ENCODE results near the gene MB. TPM values are rescaled to one million over a fixed set of nuclear protein-coding genes. Genes with fewer than 3 reads are reported as not detected.

The MB gene
- total RNA-seq, 1 experiment from 2014 or later = not detected

DNA sequence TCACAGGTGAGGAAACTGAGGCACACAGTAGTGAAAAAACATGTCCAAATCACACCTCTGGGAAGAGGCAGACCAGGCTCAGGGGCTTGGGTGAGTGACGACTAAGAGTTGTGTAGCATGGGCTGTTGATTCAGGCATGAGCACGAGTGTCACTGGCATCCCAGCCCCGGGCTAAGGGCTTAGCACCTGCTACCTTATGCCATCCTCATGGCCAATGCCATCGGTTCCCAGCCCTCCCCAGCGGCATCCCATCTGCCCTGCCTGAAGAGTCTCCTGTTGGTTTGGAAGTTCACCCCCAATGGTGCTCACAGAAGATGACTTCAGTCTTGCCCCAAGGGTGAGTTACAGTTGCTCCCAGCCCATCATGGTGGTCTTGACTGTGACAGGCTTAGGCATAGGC, 22.4 kb downstream of the MB start:
- Histone ChIP-seq H4K20me1 (ENCODE audit: insufficient read depth, low read depth, low read length) (no peaks in the 10 kb centered on the region), H3K27me3 (ENCODE audit: low read length) (no peaks in the 10 kb centered on the region), H3K79me2 (ENCODE audit: low read length) (no peaks in the 10 kb centered on the region), H3K9me2 (replicated peaks; ENCODE audit: insufficient read depth, low read length) (no peaks in the 10 kb centered on the region), H3K4me2 (ENCODE audit: low read depth, low read length, poor library complexity, severe bottlenecking) (no peak overlapping the region), H3K4me1 (ENCODE audit: low read length) (no peaks in the 10 kb centered on the region), H2AFZ (ENCODE audit: low read length) (no peak overlapping the region), H3K9ac (ENCODE audit: low read length) (no peak overlapping the region), H3K4me3 (ENCODE audit: low read length) (no peak overlapping the region), H3K36me3 (ENCODE audit: insufficient read depth, low read length) (no peaks in the 10 kb centered on the region), H3K27ac (ENCODE audit: low read length) (no peak overlapping the region), H3K9me3 (ENCODE audit: low read length) (no peaks in the 10 kb centered on the region)
- DNase-seq = no peak

DNA sequence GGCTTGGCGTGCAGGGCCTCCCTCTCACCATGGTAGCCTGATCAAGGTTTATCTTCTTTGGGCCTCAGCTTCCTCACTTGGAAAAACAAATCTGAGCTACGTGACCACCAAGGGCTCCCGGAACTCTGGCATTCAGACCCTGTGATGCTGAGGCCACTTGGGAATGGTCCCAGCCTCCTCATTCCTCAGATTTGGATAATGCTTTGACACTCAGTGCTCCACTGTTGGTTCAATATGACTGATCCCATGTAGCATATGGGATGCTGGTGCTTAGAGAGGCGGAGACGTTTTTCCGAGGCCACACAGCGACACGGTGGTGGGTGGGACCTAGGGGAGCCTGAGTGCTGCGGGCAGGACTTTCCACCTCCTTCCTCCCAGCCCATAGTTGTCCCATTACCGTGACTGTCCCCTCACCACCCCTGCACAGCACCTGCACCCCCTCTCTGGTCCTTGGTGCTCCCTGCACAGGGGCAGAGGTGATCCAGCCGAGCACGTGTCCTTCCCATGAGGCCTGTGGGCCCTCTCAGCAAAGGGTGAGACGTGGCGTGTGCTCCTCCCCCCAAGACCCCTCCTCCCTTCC, 23.1 kb downstream of the MB start:
- DNase-seq = no peak
- Histone ChIP-seq H3K4me1 (ENCODE audit: low read length) (no peaks in the 10 kb centered on the region), H3K36me3 (ENCODE audit: insufficient read depth, low read length) (no peaks in the 10 kb centered on the region), H2AFZ (ENCODE audit: low read length) (no peak overlapping the region), H3K9me3 (ENCODE audit: low read length) (no peaks in the 10 kb centered on the region), H3K4me2 (ENCODE audit: low read depth, low read length, poor library complexity, severe bottlenecking) (no peak overlapping the region), H3K4me3 (ENCODE audit: low read length) (no peak overlapping the region), H4K20me1 (ENCODE audit: insufficient read depth, low read depth, low read length) (no peaks in the 10 kb centered on the region), H3K27me3 (ENCODE audit: low read length) (no peaks in the 10 kb centered on the region), H3K9ac (ENCODE audit: low read length) (no peak overlapping the region), H3K9me2 (replicated peaks; ENCODE audit: insufficient read depth, low read length) (no peaks in the 10 kb centered on the region), H3K79me2 (ENCODE audit: low read length) (no peaks in the 10 kb centered on the region), H3K27ac (ENCODE audit: low read length) (no peak overlapping the region)

DNA sequence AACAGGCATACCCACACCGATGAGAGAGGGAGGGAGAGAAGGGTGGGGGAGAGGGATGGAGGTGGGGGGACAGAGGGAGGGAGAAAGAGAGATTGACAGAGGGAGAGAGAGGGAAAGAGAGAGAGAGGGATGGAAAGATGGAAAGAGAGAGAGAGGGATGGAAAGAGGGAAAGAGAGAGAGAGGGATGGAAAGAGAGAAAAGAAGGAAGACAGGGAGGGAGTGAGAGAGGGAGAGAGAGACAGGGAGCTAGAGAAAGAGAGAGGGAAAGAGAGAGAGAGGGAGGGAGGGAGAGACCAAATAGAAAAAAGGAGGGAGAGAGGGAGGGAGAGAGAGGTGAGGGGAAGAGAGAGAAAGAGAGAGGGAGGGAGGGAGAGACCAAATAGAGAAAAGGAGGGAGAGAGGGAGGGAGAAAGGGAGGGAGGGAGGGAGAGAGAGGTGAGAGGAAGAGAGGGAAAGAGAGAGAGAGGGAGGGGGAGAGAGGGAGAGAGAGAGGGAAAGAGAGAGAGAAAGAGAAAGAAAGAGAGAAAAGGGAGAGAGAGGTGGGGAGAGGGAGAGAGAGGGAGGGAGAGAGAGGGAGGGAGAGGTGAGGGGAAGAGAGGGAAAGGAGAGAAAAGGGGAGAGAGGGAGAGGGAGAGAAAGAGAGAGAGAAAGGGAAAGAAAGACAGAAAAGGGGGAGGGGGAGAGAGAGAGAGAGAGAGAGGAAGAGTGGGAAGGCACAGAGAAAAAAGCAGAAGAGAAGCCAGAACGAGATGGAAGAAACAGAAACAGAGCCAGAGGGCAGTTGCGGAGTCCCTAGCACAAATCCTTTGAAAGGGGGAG, 23.8 kb downstream of the MB start:
- Histone ChIP-seq H2AFZ (ENCODE audit: low read length) (no peak overlapping the region), H3K4me3 (ENCODE audit: low read length) (no peak overlapping the region), H3K27me3 (ENCODE audit: low read length) (no peaks in the 10 kb centered on the region), H3K9me3 (ENCODE audit: low read length) (no peaks in the 10 kb centered on the region), H3K79me2 (ENCODE audit: low read length) (no peaks in the 10 kb centered on the region), H3K9ac (ENCODE audit: low read length) (no peak overlapping the region), H3K27ac (ENCODE audit: low read length) (no peak overlapping the region), H4K20me1 (ENCODE audit: insufficient read depth, low read depth, low read length) (no peaks in the 10 kb centered on the region), H3K9me2 (replicated peaks; ENCODE audit: insufficient read depth, low read length) (no peaks in the 10 kb centered on the region), H3K4me1 (ENCODE audit: low read length) (no peaks in the 10 kb centered on the region), H3K36me3 (ENCODE audit: insufficient read depth, low read length) (no peaks in the 10 kb centered on the region), H3K4me2 (ENCODE audit: low read depth, low read length, poor library complexity, severe bottlenecking) (no peak overlapping the region)
- DNase-seq = no peak

DNA sequence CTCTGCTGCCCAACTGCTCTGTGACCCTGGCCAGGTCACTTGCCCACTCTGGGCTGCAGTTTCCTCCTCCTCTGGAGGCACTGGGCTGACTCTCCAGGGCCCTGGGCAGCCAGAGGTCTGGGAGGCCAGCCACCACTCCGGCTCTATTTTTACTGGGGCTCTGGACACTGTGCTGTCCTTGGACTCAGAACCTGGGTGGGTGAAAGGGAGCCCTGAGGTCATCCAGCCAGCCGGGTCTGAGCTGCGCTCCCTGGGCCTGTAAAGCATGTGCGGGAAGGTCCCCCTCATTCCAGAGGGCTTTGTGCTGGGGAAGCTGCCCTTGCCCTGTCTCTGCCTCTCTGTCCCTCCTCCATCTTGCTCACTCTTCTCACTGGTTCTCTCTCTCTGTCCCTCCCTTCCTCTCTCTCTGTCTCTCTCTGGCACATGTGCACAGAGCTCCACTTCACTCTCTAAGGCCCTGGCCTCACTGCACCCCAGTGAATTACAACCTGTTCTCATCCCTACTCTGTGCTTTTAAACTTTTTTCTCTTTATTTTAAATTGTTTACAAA, 24.6 kb downstream of the MB start:
- Histone ChIP-seq H2AFZ (ENCODE audit: low read length) (no peak overlapping the region), H3K9me3 (ENCODE audit: low read length) (no peaks in the 10 kb centered on the region), H3K4me1 (ENCODE audit: low read length) (no peaks in the 10 kb centered on the region), H3K36me3 (ENCODE audit: insufficient read depth, low read length) (no peaks in the 10 kb centered on the region), H3K9ac (ENCODE audit: low read length) (no peak overlapping the region), H3K4me3 (ENCODE audit: low read length) (no peak overlapping the region), H4K20me1 (ENCODE audit: insufficient read depth, low read depth, low read length) (no peaks in the 10 kb centered on the region), H3K27me3 (ENCODE audit: low read length) (no peaks in the 10 kb centered on the region), H3K9me2 (replicated peaks; ENCODE audit: insufficient read depth, low read length) (no peaks in the 10 kb centered on the region), H3K27ac (ENCODE audit: low read length) (no peak overlapping the region), H3K79me2 (ENCODE audit: low read length) (no peaks in the 10 kb centered on the region), H3K4me2 (ENCODE audit: low read depth, low read length, poor library complexity, severe bottlenecking) (no peak overlapping the region)
- DNase-seq = no peak

DNA sequence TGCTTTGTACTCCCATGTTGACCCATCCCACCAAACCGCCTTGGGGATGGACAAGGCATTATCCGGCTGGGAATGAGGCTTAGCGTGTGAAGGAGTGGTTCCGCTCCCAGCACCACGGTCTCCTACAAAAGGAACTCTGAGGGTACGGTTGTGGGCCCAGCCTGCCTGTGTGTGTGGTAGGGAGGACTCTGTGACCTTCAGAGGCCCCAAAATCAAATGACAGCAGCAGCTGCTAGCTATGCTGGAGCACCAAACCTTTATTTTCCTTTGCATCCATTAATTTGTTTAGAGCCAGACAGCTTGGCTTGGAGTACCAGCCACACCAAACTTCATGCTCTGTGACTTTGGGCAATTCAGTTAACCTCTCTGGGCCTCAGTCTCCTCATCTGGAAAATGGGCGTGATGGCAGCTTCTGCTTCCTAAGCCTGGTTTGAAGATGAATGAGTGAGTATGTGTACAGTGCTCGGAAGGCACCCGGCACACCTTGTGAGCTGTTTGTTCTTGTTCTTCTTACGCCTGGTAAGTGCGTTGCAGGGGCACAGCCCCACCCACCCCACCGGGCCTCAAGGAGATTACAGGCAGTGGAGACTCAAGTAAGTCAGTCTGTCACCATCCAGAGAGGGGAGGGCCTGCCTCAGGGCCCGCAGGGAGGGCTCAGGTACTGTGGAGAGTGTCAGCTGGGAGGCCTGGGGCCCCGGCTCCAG, 25.3 kb downstream of the MB start:
- no peaks in the 10 kb centered on the region for H3K4me1 ChIP-seq (ENCODE audit: low read length)
- H2AFZ ChIP-seq (ENCODE audit: low read length) = no peak overlapping the region
- H3K4me2 ChIP-seq (ENCODE audit: low read depth, low read length, poor library complexity, severe bottlenecking) = no peak overlapping the region
- H3K9me3 ChIP-seq (ENCODE audit: low read length) = no peaks in the 10 kb centered on the region
- H3K9me2 ChIP-seq (replicated peaks; ENCODE audit: insufficient read depth, low read length) = no peaks in the 10 kb centered on the region
- no peak overlapping the region for H3K9ac ChIP-seq (ENCODE audit: low read length)
- no peaks in the 10 kb centered on the region for H4K20me1 ChIP-seq (ENCODE audit: insufficient read depth, low read depth, low read length)
- no peaks in the 10 kb centered on the region for H3K79me2 ChIP-seq (ENCODE audit: low read length)
- no peaks in the 10 kb centered on the region for H3K27me3 ChIP-seq (ENCODE audit: low read length)
- H3K4me3 ChIP-seq (ENCODE audit: low read length) = no peak overlapping the region
- H3K36me3 ChIP-seq (ENCODE audit: insufficient read depth, low read length) = no peaks in the 10 kb centered on the region
- no peak overlapping the region for H3K27ac ChIP-seq (ENCODE audit: low read length)
- DNase-seq = no peak

DNA sequence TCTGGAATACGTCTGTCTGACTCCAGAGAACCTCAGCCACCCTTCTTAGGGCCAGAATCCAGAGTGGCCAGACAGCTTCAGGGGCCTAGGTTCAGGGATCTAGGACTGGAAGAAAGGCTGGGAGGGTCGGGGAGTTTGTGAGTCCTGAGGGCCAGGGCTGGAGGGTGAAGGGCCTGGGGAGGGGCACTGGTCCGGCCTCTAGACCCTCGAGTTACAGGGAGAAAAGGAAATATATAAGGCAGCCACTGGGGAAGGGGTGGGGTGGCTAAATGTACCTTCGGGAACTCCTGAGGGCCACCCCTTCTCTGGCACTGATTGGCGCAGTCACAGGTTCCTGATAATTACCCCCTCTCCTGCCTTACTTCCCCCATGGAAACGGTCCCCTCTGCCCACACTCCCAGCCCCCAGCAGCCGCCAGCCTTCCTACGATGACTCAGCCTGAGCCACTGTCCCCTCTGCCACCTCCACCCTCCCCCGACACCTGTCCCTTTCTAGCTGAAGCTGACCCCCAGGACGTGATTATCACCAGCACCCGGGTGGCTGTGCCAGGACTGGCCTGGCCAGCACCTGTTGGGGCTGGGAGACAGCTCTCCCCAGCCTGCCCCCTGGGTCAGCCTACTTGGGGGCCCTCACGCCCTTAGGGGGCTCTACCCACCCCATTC, 26.4 kb downstream of the MB start:
- Histone ChIP-seq H3K4me1 (ENCODE audit: low read length) (no peaks in the 10 kb centered on the region), H3K9me2 (replicated peaks; ENCODE audit: insufficient read depth, low read length) (no peaks in the 10 kb centered on the region), H2AFZ (ENCODE audit: low read length) (no peak overlapping the region), H3K4me2 (ENCODE audit: low read depth, low read length, poor library complexity, severe bottlenecking) (no peak overlapping the region), H4K20me1 (ENCODE audit: insufficient read depth, low read depth, low read length) (no peaks in the 10 kb centered on the region), H3K36me3 (ENCODE audit: insufficient read depth, low read length) (no peaks in the 10 kb centered on the region), H3K4me3 (ENCODE audit: low read length) (no peak overlapping the region), H3K27me3 (ENCODE audit: low read length) (no peaks in the 10 kb centered on the region), H3K27ac (ENCODE audit: low read length) (no peak overlapping the region), H3K79me2 (ENCODE audit: low read length) (no peaks in the 10 kb centered on the region), H3K9ac (ENCODE audit: low read length) (no peak overlapping the region), H3K9me3 (ENCODE audit: low read length) (no peaks in the 10 kb centered on the region)
- DNase-seq = no peak

DNA sequence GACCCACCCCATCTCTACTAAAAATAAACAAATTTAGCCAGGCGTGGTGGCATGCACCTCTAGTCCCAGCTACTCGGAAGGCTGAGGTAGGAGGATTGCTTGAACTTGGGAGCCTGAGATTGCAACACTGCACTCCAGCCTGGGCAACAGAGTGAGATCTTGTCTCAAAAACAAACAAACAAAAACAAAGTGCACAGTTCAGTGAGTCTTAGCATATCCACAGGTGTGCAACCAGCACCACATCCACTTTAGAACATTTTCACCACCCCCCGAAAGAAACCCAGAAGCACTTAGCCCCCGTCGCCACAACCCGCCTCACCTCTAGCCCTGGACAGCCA, 27.4 kb downstream of the MB start:
- Histone ChIP-seq H3K36me3 (ENCODE audit: insufficient read depth, low read length) (no peaks in the 10 kb centered on the region), H3K4me2 (ENCODE audit: low read depth, low read length, poor library complexity, severe bottlenecking) (no peak overlapping the region), H3K27ac (ENCODE audit: low read length) (no peak overlapping the region), H2AFZ (ENCODE audit: low read length) (no peak overlapping the region), H4K20me1 (ENCODE audit: insufficient read depth, low read depth, low read length) (no peaks in the 10 kb centered on the region), H3K79me2 (ENCODE audit: low read length) (no peaks in the 10 kb centered on the region), H3K4me1 (ENCODE audit: low read length) (no peaks in the 10 kb centered on the region), H3K9ac (ENCODE audit: low read length) (no peak overlapping the region), H3K4me3 (ENCODE audit: low read length) (no peak overlapping the region), H3K27me3 (ENCODE audit: low read length) (no peaks in the 10 kb centered on the region), H3K9me2 (replicated peaks; ENCODE audit: insufficient read depth, low read length) (no peaks in the 10 kb centered on the region), H3K9me3 (ENCODE audit: low read length) (no peaks in the 10 kb centered on the region)
- DNase-seq = no peak
